Caco-2 (cell line): ENCODE data around the gene PLBD2. TPM values are rescaled to one million over a fixed set of nuclear protein-coding genes. Genes with fewer than 3 reads are reported as not detected.

Source experiments
- BruUV-seq: library from RNA; stranded (reverse); fragments of 400-500 nt; replicated peaks from 2 replicates; lab custom pipeline; 2021; lab: Mats Ljungman, UMichigan
- CTCF ChIA-PET: fragments of 300-600 bp; sonication (Branson Sonifier 250); formaldehyde crosslinking; loops from one replicate; lab custom pipeline; 2022; ENCODE audit warnings: antibody characterized with exemption; lab: Charles Lee
- POLR2A ChIA-PET: fragments of 300-600 bp; sonication (Branson Sonifier 250); formaldehyde crosslinking; loops from one replicate; lab custom pipeline; 2022; ENCODE audit warnings: antibody characterized with exemption; lab: Charles Lee
- DNase-seq, 2 experiments: peaks; one replicate each; pipeline versions ENCODE4 v3.0.0 to v3.0.0-alpha.2; 2020 to 2022
- H3K27me3 ChIP-seq: replicated peaks from 2 replicates; pipeline ENCODE4 v1.6.0; 2011; ENCODE audit warnings: low read length; ENCODE audit not compliant: control insufficient read depth, insufficient read depth
- H3K36me3 ChIP-seq: 2 replicates; pipeline ENCODE4 v1.5.1; 2011; ENCODE audit warnings: low read length; ENCODE audit not compliant: control insufficient read depth, insufficient read depth
- H3K4me1 ChIP-seq: fragments of 250-450 bp; sonication (Bioruptor Pico); 2 replicates; pipeline ENCODE4 v1.5.1; 2020; ENCODE audit warnings: mild to moderate bottlenecking
- H3K4me3 ChIP-seq: 2 replicates; pipeline ENCODE4 v1.5.1; 2011; ENCODE audit warnings: low read depth, mild to moderate bottlenecking, control low read depth, low read length
- H3K9me3 ChIP-seq: fragments of 250-450 bp; sonication (Bioruptor Pico); 2 replicates; pipeline ENCODE4 v1.5.1; 2020; ENCODE audit warnings: mild to moderate bottlenecking, moderate library complexity
- H3K27ac Mint-ChIP-seq: one replicate; pipeline ENCODE4 v1.8.0; 2022; ENCODE audit warnings: mixed read lengths; ENCODE audit not compliant: unreplicated experiment
- H3K27me3 Mint-ChIP-seq: one replicate; pipeline ENCODE4 v1.8.0; 2022; ENCODE audit warnings: mixed read lengths; ENCODE audit not compliant: insufficient read depth, unreplicated experiment
- H3K36me3 Mint-ChIP-seq: one replicate; pipeline ENCODE4 v1.8.0; 2022; ENCODE audit warnings: mild to moderate bottlenecking, mixed read lengths; ENCODE audit not compliant: insufficient read depth, unreplicated experiment
- H3K4me1 Mint-ChIP-seq: one replicate; pipeline ENCODE4 v1.8.0; 2022; ENCODE audit warnings: low read depth, mixed read lengths; ENCODE audit not compliant: unreplicated experiment
- H3K4me3 Mint-ChIP-seq: one replicate; pipeline ENCODE4 v1.8.0; 2022; ENCODE audit warnings: mild to moderate bottlenecking, moderate library complexity, mixed read lengths; ENCODE audit not compliant: unreplicated experiment
- H3K9me3 Mint-ChIP-seq: one replicate; pipeline ENCODE4 v1.8.0; 2022; ENCODE audit warnings: mixed read lengths; ENCODE audit not compliant: unreplicated experiment
- intact Hi-C: fragments of 100-400 bp; cut with micrococcal nuclease; formaldehyde crosslinking; loops from one replicate; pipeline ENCODE4 v1.10.0; 2022; ENCODE audit not compliant: unreplicated experiment
- total RNA-seq: library from RNA; stranded (reverse); gene quantifications from 2 replicates; pipeline ENCODE4 v1.2.3, GENCODE V29; 2022
- TF ChIP-seq, protein P1 (sequence below), 2 experiments: fragments of 200-600 bp in 1 of 2; IDR thresholded peaks; 1 replicate in 1 of 2; 2 replicates in 1 of 2; pipeline versions ENCODE4 v1.5.1 to v1.8.0; 2011 to 2022; ENCODE audit warnings: antibody characterized with exemption in 1 of 2, control low read depth in 1 of 2, inconsistent platforms in 1 of 2, low read depth in 1 of 2, low read length in 1 of 2, mild to moderate bottlenecking in 1 of 2, moderate library complexity in 1 of 2; ENCODE audit not compliant: insufficient read depth in 1 of 2, severe bottlenecking in 1 of 2, unreplicated experiment in 1 of 2

Gene PLBD2
- total RNA-seq, 1 experiment from 2014 or later = 43.1 TPM

- H3K9me3 Mint-ChIP-seq = no peaks in the 10 kb centered on the region
- H3K4me3 Mint-ChIP-seq = no peak overlapping the region
- BruUV-seq = no TSS peak
- ChIA-PET POLR2A (no interaction called here), CTCF (no interaction called here)
- Histone ChIP-seq H3K4me3 (no peak overlapping the region), H3K4me1 (no peaks in the 10 kb centered on the region), H3K9me3 (no peaks in the 10 kb centered on the region), H3K36me3 (peaks cover 3% of the 10 kb centered on the region), H3K27me3 (no peaks in the 10 kb centered on the region)
- no peaks in the 10 kb centered on the region for H3K4me1 Mint-ChIP-seq
- intact Hi-C loops = no loop called here
- DNase-seq = no peak
- H3K36me3 Mint-ChIP-seq = no peaks in the 10 kb centered on the region
- TF ChIP-seq, protein P1, sequence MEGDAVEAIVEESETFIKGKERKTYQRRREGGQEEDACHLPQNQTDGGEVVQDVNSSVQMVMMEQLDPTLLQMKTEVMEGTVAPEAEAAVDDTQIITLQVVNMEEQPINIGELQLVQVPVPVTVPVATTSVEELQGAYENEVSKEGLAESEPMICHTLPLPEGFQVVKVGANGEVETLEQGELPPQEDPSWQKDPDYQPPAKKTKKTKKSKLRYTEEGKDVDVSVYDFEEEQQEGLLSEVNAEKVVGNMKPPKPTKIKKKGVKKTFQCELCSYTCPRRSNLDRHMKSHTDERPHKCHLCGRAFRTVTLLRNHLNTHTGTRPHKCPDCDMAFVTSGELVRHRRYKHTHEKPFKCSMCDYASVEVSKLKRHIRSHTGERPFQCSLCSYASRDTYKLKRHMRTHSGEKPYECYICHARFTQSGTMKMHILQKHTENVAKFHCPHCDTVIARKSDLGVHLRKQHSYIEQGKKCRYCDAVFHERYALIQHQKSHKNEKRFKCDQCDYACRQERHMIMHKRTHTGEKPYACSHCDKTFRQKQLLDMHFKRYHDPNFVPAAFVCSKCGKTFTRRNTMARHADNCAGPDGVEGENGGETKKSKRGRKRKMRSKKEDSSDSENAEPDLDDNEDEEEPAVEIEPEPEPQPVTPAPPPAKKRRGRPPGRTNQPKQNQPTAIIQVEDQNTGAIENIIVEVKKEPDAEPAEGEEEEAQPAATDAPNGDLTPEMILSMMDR (IDR thresholded peaks at IDR 0.05; ENCODE audit: insufficient read depth in 1 of 2, low read depth in 1 of 2, low read length in 1 of 2, severe bottlenecking in 1 of 2, unreplicated experiment in 1 of 2) = no peak
- no peak overlapping the region for H3K27ac Mint-ChIP-seq
- no peaks in the 10 kb centered on the region for H3K27me3 Mint-ChIP-seq
Observed at GRCh38 chr12:113322343-113322742, 36.0 kb upstream of the PLBD2 start.

GRCh38 chr12:113325916-113326315, 32.5 kb upstream of the PLBD2 start:
- Histone ChIP-seq H3K4me3 (no peak overlapping the region), H3K27me3 (no peaks in the 10 kb centered on the region), H3K4me1 (no peaks in the 10 kb centered on the region), H3K9me3 (no peaks in the 10 kb centered on the region), H3K36me3 (no peaks in the 10 kb centered on the region)
- peaks cover 4% of the 10 kb centered on the region for H3K36me3 Mint-ChIP-seq
- no peaks in the 10 kb centered on the region for H3K4me1 Mint-ChIP-seq
- H3K9me3 Mint-ChIP-seq = no peaks in the 10 kb centered on the region
- POLR2A ChIA-PET = no interaction called here
- H3K27me3 Mint-ChIP-seq = no peaks in the 10 kb centered on the region
- DNase-seq = no peak
- intact Hi-C loops = no loop called here
- CTCF ChIA-PET = no interaction called here
- no peak overlapping the region for H3K4me3 Mint-ChIP-seq
- no peak overlapping the region for H3K27ac Mint-ChIP-seq
- TF ChIP-seq, protein P1 (IDR thresholded peaks at IDR 0.05; ENCODE audit: insufficient read depth in 1 of 2, low read depth in 1 of 2, low read length in 1 of 2, severe bottlenecking in 1 of 2, unreplicated experiment in 1 of 2) = no peak
- BruUV-seq = no TSS peak

GRCh38 chr12:113326775-113327395, 31.5 kb upstream of the PLBD2 start:
- DNase-seq = no peak
- CTCF ChIA-PET = no interaction called here
- Mint-ChIP-seq H3K4me3 (no peak overlapping the region), H3K4me1 (no peaks in the 10 kb centered on the region), H3K27ac (no peak overlapping the region), H3K27me3 (no peaks in the 10 kb centered on the region), H3K9me3 (no peaks in the 10 kb centered on the region), H3K36me3 (peaks cover 4% of the 10 kb centered on the region)
- Histone ChIP-seq H3K36me3 (no peaks in the 10 kb centered on the region), H3K27me3 (no peaks in the 10 kb centered on the region), H3K9me3 (no peaks in the 10 kb centered on the region), H3K4me3 (no peak overlapping the region), H3K4me1 (no peaks in the 10 kb centered on the region)
- no TSS peak for BruUV-seq
- intact Hi-C loops = no loop called here
- TF ChIP-seq, protein P1 (IDR thresholded peaks at IDR 0.05; ENCODE audit: insufficient read depth in 1 of 2, low read depth in 1 of 2, low read length in 1 of 2, severe bottlenecking in 1 of 2, unreplicated experiment in 1 of 2) = no peak
- POLR2A ChIA-PET = no interaction called here
